Activated T-cell treated with anti-CD3 and anti-CD28 coated beads, Interleukin-2, amount 50 U/mL, for 4 hours (primary cell): ENCODE data around the gene BCAP29. TPM values are rescaled to one million over a fixed set of nuclear protein-coding genes. Genes with fewer than 3 reads are reported as not detected.

Experiments
- ATAC-seq, 2 donors: fragments of 200-7000 bp; cut with Tn5 transposase; one replicate each; pipeline ENCODE4 v1.10.0; 2021
- DNase-seq: peaks from one replicate; pipeline ENCODE4 v3.0.0-alpha.2; 2020
- H3K27me3 Mint-ChIP-seq: one replicate; pipeline ENCODE4 v1.8.0; 2021; ENCODE audit warnings: low read depth, mixed read lengths
- H3K36me3 Mint-ChIP-seq: one replicate; pipeline ENCODE4 v1.8.0; 2022; ENCODE audit warnings: mixed read lengths; ENCODE audit not compliant: insufficient read depth
- H3K4me1 Mint-ChIP-seq: one replicate; pipeline ENCODE4 v1.8.0; 2021; ENCODE audit warnings: low read depth, mixed read lengths
- H3K4me3 Mint-ChIP-seq: one replicate; pipeline ENCODE4 v1.8.0; 2021; ENCODE audit warnings: mild to moderate bottlenecking, moderate library complexity, mixed read lengths
- H3K9me3 Mint-ChIP-seq: one replicate; pipeline ENCODE4 v1.8.0; 2021; ENCODE audit warnings: mixed read lengths
- total RNA-seq, 3 donors: library from RNA; stranded (reverse); gene quantifications; one replicate each; pipeline ENCODE4 v1.2.1, GENCODE V29; 2021

BCAP29 gene
- total RNA-seq, 3 donors from 2014 or later = 26.5 to 29.2 (median 27.8) TPM

- peak; percentile 81 to 84 for ATAC-seq
- Mint-ChIP-seq H3K4me1 (peaks cover 30% of the 10 kb centered on the region), H3K36me3 (no peaks in the 10 kb centered on the region), H3K27me3 (peaks cover 38% of the 10 kb centered on the region), H3K4me3 (peak overlapping the region; percentile 78), H3K9me3 (no peaks in the 10 kb centered on the region)
- no peak for DNase-seq
Observed at GRCh38 chr7:107659666-107660065, 79.6 kb downstream of the BCAP29 start.

- ATAC-seq = peak in 1 of 2 donors; percentile 26
- peak within 1 kb of the TSS; percentile 78 for H3K4me3 Mint-ChIP-seq
- DNase-seq = peak; percentile 5
Observed at GRCh38 chr7:107660381-107661080, 80.5 kb downstream of the BCAP29 start, which contains the start of gene SLC26A4. SLC26A4 (plus strand) TSS chr7:107660828; CDS start chr7:107661642, 814 bp downstream.

GRCh38 chr7:107661081-107661864 lies 81.2 kb downstream of the BCAP29 start:
- DNase-seq (peak; percentile 27), ATAC-seq (peak; percentile 57 to 62)
- Mint-ChIP-seq H3K36me3 (no peaks in the 10 kb centered on the region), H3K4me1 (peaks cover 30% of the 10 kb centered on the region), H3K9me3 (no peaks in the 10 kb centered on the region), H3K27me3 (peaks cover 29% of the 10 kb centered on the region), H3K4me3 (peak overlapping the region; percentile 78)

More at GRCh38 chr7:107660381-107661080, 80.5 kb downstream of the BCAP29 start, which contains the start of gene SLC26A4:
- Mint-ChIP-seq H3K36me3 (no peaks in the 10 kb centered on the region), H3K4me1 (peaks cover 30% of the 10 kb centered on the region), H3K9me3 (no peaks in the 10 kb centered on the region), H3K27me3 (peaks cover 32% of the 10 kb centered on the region)

GRCh38 chr7:107661865-107662379 lies 81.9 kb downstream of the BCAP29 start:
- H3K9me3 Mint-ChIP-seq = no peaks in the 10 kb centered on the region
- H3K27me3 Mint-ChIP-seq = peaks cover 29% of the 10 kb centered on the region
- no peak for DNase-seq
- no peaks in the 10 kb centered on the region for H3K36me3 Mint-ChIP-seq
- ATAC-seq = no peak
- H3K4me3 Mint-ChIP-seq = peak overlapping the region; percentile 78
- H3K4me1 Mint-ChIP-seq = peaks cover 30% of the 10 kb centered on the region

GRCh38 chr7:107663196-107663595 lies 83.2 kb downstream of the BCAP29 start:
- H3K9me3 Mint-ChIP-seq = no peaks in the 10 kb centered on the region
- DNase-seq (no peak), ATAC-seq (no peak)
- no peaks in the 10 kb centered on the region for H3K36me3 Mint-ChIP-seq
- peaks cover 29% of the 10 kb centered on the region for H3K27me3 Mint-ChIP-seq
- H3K4me1 Mint-ChIP-seq = peaks cover 30% of the 10 kb centered on the region
- H3K4me3 Mint-ChIP-seq = no peak overlapping the region

GRCh38 chr7:107666790-107667189 lies 86.7 kb downstream of the BCAP29 start:
- Mint-ChIP-seq H3K4me1 (peaks cover 9% of the 10 kb centered on the region), H3K9me3 (no peaks in the 10 kb centered on the region), H3K36me3 (no peaks in the 10 kb centered on the region), H3K4me3 (no peak overlapping the region), H3K27me3 (peaks cover 22% of the 10 kb centered on the region)
- no peak for DNase-seq
- ATAC-seq = no peak

GRCh38 chr7:107667341-107667740 lies 87.3 kb downstream of the BCAP29 start:
- no peaks in the 10 kb centered on the region for H3K36me3 Mint-ChIP-seq
- no peak overlapping the region for H3K4me3 Mint-ChIP-seq
- no peak for ATAC-seq
- peaks cover 7% of the 10 kb centered on the region for H3K4me1 Mint-ChIP-seq
- no peak for DNase-seq
- peaks cover 18% of the 10 kb centered on the region for H3K27me3 Mint-ChIP-seq
- H3K9me3 Mint-ChIP-seq = no peaks in the 10 kb centered on the region

GRCh38 chr7:107668296-107668695 lies 88.2 kb downstream of the BCAP29 start:
- no peaks in the 10 kb centered on the region for H3K9me3 Mint-ChIP-seq
- H3K4me3 Mint-ChIP-seq = no peak overlapping the region
- peaks cover 11% of the 10 kb centered on the region for H3K27me3 Mint-ChIP-seq
- ATAC-seq (no peak), DNase-seq (no peak)
- no peaks in the 10 kb centered on the region for H3K36me3 Mint-ChIP-seq
- H3K4me1 Mint-ChIP-seq = peaks cover 6% of the 10 kb centered on the region

Other genes with a start within 250 kb of the BCAP29 start
- gene GPR22, start 110.2 kb upstream of the BCAP29 start, total RNA-seq = not detected
- gene COG5, start 16.3 kb upstream of the BCAP29 start, total RNA-seq = 10 to 100 TPM; 30.3 to 40.9 (median 40.0) TPM
- gene DUS4L, start 16.3 kb upstream of the BCAP29 start, total RNA-seq = 10 to 100 TPM in 1 of 3 donors, 1 to 10 TPM in 2; 9.5 to 11.6 (median 9.5) TPM
- 1 to 10 TPM in 1 of 3 donors, under 1 TPM in 2; 0.68 to 2.0 (median 0.71) TPM for gene SLC26A4, start 80.6 kb downstream of the BCAP29 start, total RNA-seq
- gene CBLL1, start 163.9 kb downstream of the BCAP29 start, total RNA-seq = 10 to 100 TPM; 37.2 to 45.9 (median 42.7) TPM
- under 1 TPM; 0.19 to 0.48 (median 0.37) TPM for gene SLC26A3, start 223.0 kb downstream of the BCAP29 start, total RNA-seq